Gastroesophageal sphincter (tissue), 4 donors: Measurements from ENCODE around the gene DIPK2A. TPM values are rescaled to one million over a fixed set of nuclear protein-coding genes. Genes with fewer than 3 reads are reported as not detected.

Experiments
- ATAC-seq: fragments of 150-250 bp; one replicate; pipeline ENCODE4 v1.9.1; 2016; ENCODE audit warnings: mild to moderate bottlenecking, moderate library complexity
- H3K27ac ChIP-seq, 4 donors: fragments of 200-600 bp; sonication (generic) in 3 of 4; 1 replicate in 3 of 4; 2 replicates in 1 of 4; pipeline ENCODE4 v1.5.1; 2016 to 2019
- H3K27me3 ChIP-seq: fragments of 200-600 bp; sonication (generic); one replicate; pipeline ENCODE4 v1.5.1; 2019
- H3K36me3 ChIP-seq, 2 donors: fragments of 200-600 bp; sonication (generic); one replicate each; pipeline ENCODE4 v1.5.1; 2019; ENCODE audit warnings: control low read depth in 1 of 2
- H3K4me1 ChIP-seq, 3 donors: fragments of 200-600 bp; sonication (generic); 1 replicate in 2 of 3; 2 replicates in 1 of 3; pipeline ENCODE4 v1.5.1; 2016 to 2019; ENCODE audit warnings: control low read depth in 2 of 3
- H3K4me3 ChIP-seq, 2 donors: fragments of 200-600 bp; sonication (generic); one replicate each; pipeline ENCODE4 v1.5.1; 2019; ENCODE audit warnings: mild to moderate bottlenecking in 1 of 2, moderate library complexity in 1 of 2
- H3K9me3 ChIP-seq, 3 donors: fragments of 200-600 bp; sonication (generic); one replicate each; pipeline ENCODE4 v1.5.1; 2017 to 2019; ENCODE audit warnings: control low read depth in 2 of 3
- CTCF ChIP-seq, 4 experiments: fragments of 200-600 bp in 2 of 4; fragments of 450-650 bp in 2 of 4; sonication (generic) in 1 of 4; IDR thresholded peaks; one replicate each; pipeline ENCODE4 v1.5.1; 2017 to 2019; ENCODE audit warnings: antibody characterized with exemption in 4 of 4, mild to moderate bottlenecking in 2 of 4, moderate library complexity in 2 of 4
- EP300 ChIP-seq: sonication (generic); formaldehyde crosslinking; IDR thresholded peaks from one replicate; pipeline ENCODE4 v1.6.1; 2017; ENCODE audit warnings: antibody characterized with exemption, mild to moderate bottlenecking
- POLR2A ChIP-seq, 2 donors: fragments of 450-650 bp; IDR thresholded peaks; one replicate each; pipeline ENCODE4 v1.6.1; 2017; ENCODE audit warnings: antibody characterized with exemption in 2 of 2, mild to moderate bottlenecking in 2 of 2, moderate library complexity in 1 of 2
- POLR2AphosphoS5 ChIP-seq: sonication (generic); formaldehyde crosslinking; IDR thresholded peaks from one replicate; pipeline ENCODE4 v1.6.1; 2017; ENCODE audit warnings: antibody characterized with exemption
- WGBS, 2 donors: methylation state at CpG; one replicate each; pipeline ENCODE4 v1.1.5; 2018; ENCODE audit warnings: low coverage in 1 of 2; 5-methylcytosine and 5-hydroxymethylcytosine counted together
- total RNA-seq, 4 donors: library from RNA; depleted of rRNA; stranded (reverse); fragments of >200 nt; gene quantifications; one replicate each; pipeline ENCODE4 v1.1.0, GENCODE V29; 2016

Gene DIPK2A
- total RNA-seq, 4 donors from 2014 or later, result 27.2 to 56.7 (median 44.2) TPM

- Histone ChIP-seq H3K36me3 (no peaks in the 10 kb centered on the region), H3K27me3 (no peaks in the 10 kb centered on the region), H3K9me3 (no peaks in the 10 kb centered on the region), H3K4me3 (no peak overlapping the region), H3K4me1 (peaks cover 0 to 70% (median 8%) of the 10 kb centered on the region in 3 donors), H3K27ac (peak overlapping the region in 2 of 4 donors; percentile 13 to 15)
- no peak for ATAC-seq
- 64 to 74% methylated on average over 2 of the region's 2 CpGs for WGBS, 2 donors
- TF ChIP-seq EP300 (no peak), POLR2AphosphoS5 (no peak), POLR2A (IDR thresholded peaks at IDR 0.05) (no peak), CTCF (IDR thresholded peaks at IDR 0.05) (no peak)
These were observed 7.4 kb downstream of the DIPK2A start for GRCh38 chr3:143979041-143979440.

- 44 to 71% methylated on average over 2 of the region's 2 CpGs for WGBS, 2 donors
- Histone ChIP-seq H3K27me3 (no peaks in the 10 kb centered on the region), H3K4me3 (no peak overlapping the region), H3K36me3 (no peaks in the 10 kb centered on the region), H3K4me1 (peaks cover 0 to 73% (median 8%) of the 10 kb centered on the region in 3 donors), H3K27ac (peak overlapping the region in 1 of 4 donors; percentile 6), H3K9me3 (no peaks in the 10 kb centered on the region)
- TF ChIP-seq CTCF (IDR thresholded peaks at IDR 0.05) (no peak), POLR2AphosphoS5 (no peak), POLR2A (IDR thresholded peaks at IDR 0.05) (no peak), EP300 (no peak)
- no peak for ATAC-seq
These were observed 8.2 kb downstream of the DIPK2A start for GRCh38 chr3:143979813-143980212.

- Histone ChIP-seq H3K9me3 (no peaks in the 10 kb centered on the region), H3K27me3 (no peaks in the 10 kb centered on the region), H3K4me3 (no peak overlapping the region), H3K36me3 (peaks cover 0 to 11% of the 10 kb centered on the region in 2 donors), H3K4me1 (peaks cover 0 to 15% (median 0%) of the 10 kb centered on the region in 3 donors), H3K27ac (no peak overlapping the region)
- 92 to 100% methylated on average over 2 to 3 of the region's 3 CpGs for WGBS, 2 donors
- TF ChIP-seq POLR2A (IDR thresholded peaks at IDR 0.05), result no peak
- TF ChIP-seq EP300, result no peak
- TF ChIP-seq CTCF (IDR thresholded peaks at IDR 0.05), result no peak
- TF ChIP-seq POLR2AphosphoS5, result no peak
- no peak for ATAC-seq
These were observed 16.7 kb downstream of the DIPK2A start for GRCh38 chr3:143988306-143988705.

- no peak overlapping the region for H3K27ac ChIP-seq
- WGBS, 2 donors, result 95 to 96% methylated on average over 6 to 7 of the region's 7 CpGs
- H3K4me1 ChIP-seq, result peaks cover 0 to 8% (median 0%) of the 10 kb centered on the region in 3 donors
- no peak for TF ChIP-seq POLR2AphosphoS5
- no peak for TF ChIP-seq EP300
- no peak for TF ChIP-seq POLR2A (IDR thresholded peaks at IDR 0.05)
- no peak for TF ChIP-seq CTCF (IDR thresholded peaks at IDR 0.05)
- no peaks in the 10 kb centered on the region for H3K27me3 ChIP-seq
- peaks cover 0 to 11% of the 10 kb centered on the region in 2 donors for H3K36me3 ChIP-seq
- no peaks in the 10 kb centered on the region for H3K9me3 ChIP-seq
- H3K4me3 ChIP-seq, result no peak overlapping the region
- ATAC-seq, result no peak
These were observed 17.8 kb downstream of the DIPK2A start for GRCh38 chr3:143989461-143989860.

- H3K27me3 ChIP-seq, result no peaks in the 10 kb centered on the region
- H3K4me1 ChIP-seq, result no peaks in the 10 kb centered on the region
- H3K36me3 ChIP-seq, result peaks cover 0 to 11% of the 10 kb centered on the region in 2 donors
- TF ChIP-seq POLR2A (IDR thresholded peaks at IDR 0.05) (no peak), CTCF (IDR thresholded peaks at IDR 0.05) (no peak), EP300 (no peak), POLR2AphosphoS5 (no peak)
- WGBS, 2 donors, result 70 to 100% methylated on average over 1 of the region's 1 CpG
- no peak overlapping the region for H3K4me3 ChIP-seq
- H3K9me3 ChIP-seq, result no peaks in the 10 kb centered on the region
- no peak overlapping the region for H3K27ac ChIP-seq
- no peak for ATAC-seq
These were observed 20.1 kb downstream of the DIPK2A start for GRCh38 chr3:143991713-143992112.
